ENCODE results near the gene CCDC3. TPM values are rescaled to one million over a fixed set of nuclear protein-coding genes. Genes with fewer than 3 reads are reported as not detected.

The CCDC3 gene
- total RNA-seq, 3 donors from 2014 or later (not counting 1 experiment from before 2014, with no cell fraction given) = 0.21 to 0.23 (median 0.23) TPM

DNA sequence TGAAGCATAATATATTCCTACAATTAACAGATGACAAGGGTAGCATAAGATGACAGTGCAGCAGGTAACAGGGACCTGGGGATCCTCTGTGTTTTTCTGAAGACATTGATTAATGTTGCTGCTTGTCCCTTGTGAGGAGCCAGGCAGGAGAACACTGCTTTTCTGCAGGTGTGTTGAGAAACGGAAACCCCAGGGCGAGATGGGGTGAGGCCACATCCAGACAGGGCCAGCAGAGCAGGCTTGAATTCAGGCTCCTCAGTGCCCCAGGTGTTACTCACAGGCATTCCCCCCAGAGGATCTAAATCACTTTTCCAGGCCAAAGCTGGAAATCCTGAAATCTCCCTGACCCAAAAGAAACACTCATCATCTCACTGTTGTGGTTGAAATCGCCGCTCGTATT is 105.3 kb downstream of the CCDC3 start:
- ATAC-seq = no peak
- H3K27me3 Mint-ChIP-seq (ENCODE audit: low read depth in 2 of 2) = peaks cover 3 to 22% of the 10 kb centered on the region in 2 donors

DNA sequence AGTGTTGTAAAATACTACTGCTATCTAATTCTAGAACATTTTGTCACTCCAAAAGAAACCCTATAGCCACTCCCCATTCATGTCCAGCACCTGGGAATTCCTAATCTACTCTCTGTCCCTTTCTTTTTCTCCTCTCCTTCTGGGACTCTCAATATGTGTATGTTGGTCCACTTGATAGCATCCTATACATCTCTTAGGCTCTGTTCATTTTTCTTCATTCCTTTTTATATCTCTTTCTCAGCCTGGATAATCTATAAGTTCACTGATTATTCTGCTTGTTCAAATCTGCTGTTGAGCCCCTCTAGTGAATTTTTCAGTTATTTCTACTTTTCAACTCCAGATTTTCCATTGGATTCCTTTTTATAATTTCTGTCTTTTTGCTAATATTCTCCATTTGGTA is 108.6 kb downstream of the CCDC3 start:
- no peaks in the 10 kb centered on the region for H3K36me3 ChIP-seq (ENCODE audit: control insufficient read depth, insufficient read depth, low read length)
- peaks cover 3 to 25% of the 10 kb centered on the region in 2 donors for H3K27me3 Mint-ChIP-seq (ENCODE audit: low read depth in 2 of 2)
- no peak overlapping the region for H3K4me3 Mint-ChIP-seq
- no peaks in the 10 kb centered on the region for H3K27me3 ChIP-seq (ENCODE audit: control insufficient read depth, insufficient read depth, low read length)
- no peak overlapping the region for H3K27ac ChIP-seq (ENCODE audit: low read length)
- no peaks in the 10 kb centered on the region for H3K9me3 ChIP-seq (ENCODE audit: control insufficient read depth, insufficient read depth, low read length)
- H3K9me3 Mint-ChIP-seq = peaks cover 5% of the 10 kb centered on the region in 2 donors
- TF ChIP-seq, protein P1, sequence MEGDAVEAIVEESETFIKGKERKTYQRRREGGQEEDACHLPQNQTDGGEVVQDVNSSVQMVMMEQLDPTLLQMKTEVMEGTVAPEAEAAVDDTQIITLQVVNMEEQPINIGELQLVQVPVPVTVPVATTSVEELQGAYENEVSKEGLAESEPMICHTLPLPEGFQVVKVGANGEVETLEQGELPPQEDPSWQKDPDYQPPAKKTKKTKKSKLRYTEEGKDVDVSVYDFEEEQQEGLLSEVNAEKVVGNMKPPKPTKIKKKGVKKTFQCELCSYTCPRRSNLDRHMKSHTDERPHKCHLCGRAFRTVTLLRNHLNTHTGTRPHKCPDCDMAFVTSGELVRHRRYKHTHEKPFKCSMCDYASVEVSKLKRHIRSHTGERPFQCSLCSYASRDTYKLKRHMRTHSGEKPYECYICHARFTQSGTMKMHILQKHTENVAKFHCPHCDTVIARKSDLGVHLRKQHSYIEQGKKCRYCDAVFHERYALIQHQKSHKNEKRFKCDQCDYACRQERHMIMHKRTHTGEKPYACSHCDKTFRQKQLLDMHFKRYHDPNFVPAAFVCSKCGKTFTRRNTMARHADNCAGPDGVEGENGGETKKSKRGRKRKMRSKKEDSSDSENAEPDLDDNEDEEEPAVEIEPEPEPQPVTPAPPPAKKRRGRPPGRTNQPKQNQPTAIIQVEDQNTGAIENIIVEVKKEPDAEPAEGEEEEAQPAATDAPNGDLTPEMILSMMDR (IDR thresholded peaks at IDR 0.05) = no peak
- H3K36me3 Mint-ChIP-seq = peaks cover 7% of the 10 kb centered on the region
- DNase-seq (no peak), ATAC-seq (no peak)
- H3K27ac Mint-ChIP-seq = no peak overlapping the region
- H3K4me3 ChIP-seq (ENCODE audit: low read length) = no peak overlapping the region
- intact Hi-C loops (cut with micrococcal nuclease) = no loop called here
- H3K4me1 ChIP-seq (ENCODE audit: control insufficient read depth, insufficient read depth, low read length) = no peaks in the 10 kb centered on the region
- H3K4me1 Mint-ChIP-seq = no peaks in the 10 kb centered on the region

More for the DNA sequence above, 105.3 kb downstream of the CCDC3 start:
- Histone ChIP-seq H3K4me3 (ENCODE audit: low read length) (no peak overlapping the region), H3K27ac (ENCODE audit: low read length) (no peak overlapping the region), H3K9me3 (ENCODE audit: control insufficient read depth, insufficient read depth, low read length) (no peaks in the 10 kb centered on the region), H3K36me3 (ENCODE audit: control insufficient read depth, insufficient read depth, low read length) (no peaks in the 10 kb centered on the region), H3K4me1 (ENCODE audit: control insufficient read depth, insufficient read depth, low read length) (no peaks in the 10 kb centered on the region), H3K27me3 (ENCODE audit: control insufficient read depth, insufficient read depth, low read length) (no peaks in the 10 kb centered on the region)
- H3K27ac Mint-ChIP-seq = no peak overlapping the region
- H3K4me3 Mint-ChIP-seq = no peak overlapping the region
- no peak for DNase-seq
- H3K9me3 Mint-ChIP-seq = peaks cover 5% of the 10 kb centered on the region in 2 donors
- WGBS (ENCODE audit: insufficient coverage) = 95% methylated on average over 5 of the region's 5 CpGs
- TF ChIP-seq, protein P1 (IDR thresholded peaks at IDR 0.05) = no peak
- intact Hi-C loops (cut with micrococcal nuclease) = no loop called here
- no peaks in the 10 kb centered on the region for H3K4me1 Mint-ChIP-seq
- H3K36me3 Mint-ChIP-seq = peaks cover 7% of the 10 kb centered on the region

DNA sequence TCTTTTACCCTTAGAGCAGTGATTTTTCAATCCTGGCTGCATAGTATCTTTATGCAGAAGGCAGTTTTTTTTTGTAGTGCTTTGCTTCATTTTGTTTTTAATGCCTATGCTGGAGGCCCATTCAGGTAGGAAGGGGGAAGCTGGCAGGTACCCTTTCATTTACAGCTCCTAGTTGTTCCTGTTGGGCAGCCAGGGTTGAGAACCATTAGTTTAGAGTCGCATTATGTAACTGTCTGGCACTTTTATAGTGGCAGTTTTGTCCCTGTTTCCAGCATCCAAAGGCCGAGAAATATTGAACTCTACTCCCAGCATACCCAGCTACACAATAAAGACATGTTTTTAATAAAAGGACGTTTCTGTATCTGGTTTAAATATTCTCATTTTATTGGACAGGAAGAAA is 110.6 kb downstream of the CCDC3 start:
- H3K27me3 ChIP-seq (ENCODE audit: control insufficient read depth, insufficient read depth, low read length) = no peaks in the 10 kb centered on the region
- intact Hi-C loops (cut with micrococcal nuclease) = no loop called here
- no peak overlapping the region for H3K27ac ChIP-seq (ENCODE audit: low read length)
- H3K9me3 Mint-ChIP-seq = peaks cover 5% of the 10 kb centered on the region in 2 donors
- ATAC-seq (no peak), DNase-seq (no peak)
- no peak overlapping the region for H3K4me3 Mint-ChIP-seq
- no peaks in the 10 kb centered on the region for H3K36me3 ChIP-seq (ENCODE audit: control insufficient read depth, insufficient read depth, low read length)
- no peak overlapping the region for H3K4me3 ChIP-seq (ENCODE audit: low read length)
- peaks cover 7% of the 10 kb centered on the region for H3K36me3 Mint-ChIP-seq
- TF ChIP-seq, protein P1 (IDR thresholded peaks at IDR 0.05) = no peak
- no peak overlapping the region for H3K27ac Mint-ChIP-seq
- no peaks in the 10 kb centered on the region for H3K4me1 Mint-ChIP-seq
- H3K27me3 Mint-ChIP-seq (ENCODE audit: low read depth in 2 of 2) = peaks cover 3 to 25% of the 10 kb centered on the region in 2 donors
- WGBS (ENCODE audit: insufficient coverage) = 67% methylated on average over 2 of the region's 3 CpGs
- H3K9me3 ChIP-seq (ENCODE audit: control insufficient read depth, insufficient read depth, low read length) = no peaks in the 10 kb centered on the region
- H3K4me1 ChIP-seq (ENCODE audit: control insufficient read depth, insufficient read depth, low read length) = no peaks in the 10 kb centered on the region

DNA sequence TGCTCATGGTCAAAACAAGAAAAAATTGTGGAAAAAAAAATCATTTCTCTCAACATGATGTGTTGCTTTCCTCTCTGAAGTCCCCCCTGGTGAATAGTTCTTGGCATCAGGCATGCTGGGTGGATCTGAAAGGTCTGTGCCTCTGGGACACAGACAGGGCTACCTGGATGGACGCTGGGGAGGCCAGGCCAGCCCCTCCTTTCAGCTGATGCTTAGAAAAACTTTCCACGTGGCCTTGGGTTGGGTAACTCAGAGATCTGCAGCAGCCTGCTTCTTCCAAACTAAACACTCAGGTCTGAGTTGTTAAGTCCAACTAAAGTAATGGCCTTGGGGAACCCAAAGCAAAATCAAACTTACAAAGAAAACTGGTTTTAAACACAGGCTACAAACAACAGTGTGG is 113.0 kb downstream of the CCDC3 start:
- DNase-seq = no peak
- WGBS (ENCODE audit: insufficient coverage) = 76% methylated on average over 2 of the region's 2 CpGs
- H3K27me3 Mint-ChIP-seq (ENCODE audit: low read depth in 2 of 2) = peaks cover 8 to 25% of the 10 kb centered on the region in 2 donors
- H3K36me3 Mint-ChIP-seq = peaks cover 7% of the 10 kb centered on the region
- H3K36me3 ChIP-seq (ENCODE audit: control insufficient read depth, insufficient read depth, low read length) = no peaks in the 10 kb centered on the region
- TF ChIP-seq, protein P1 (IDR thresholded peaks at IDR 0.05) = no peak
- H3K27ac ChIP-seq (ENCODE audit: low read length) = no peak overlapping the region
- H3K4me3 ChIP-seq (ENCODE audit: low read length) = no peak overlapping the region
- intact Hi-C loops (cut with micrococcal nuclease) = no loop called here
- no peaks in the 10 kb centered on the region for H3K4me1 ChIP-seq (ENCODE audit: control insufficient read depth, insufficient read depth, low read length)
- H3K27ac Mint-ChIP-seq = no peak overlapping the region
- no peaks in the 10 kb centered on the region for H3K9me3 ChIP-seq (ENCODE audit: control insufficient read depth, insufficient read depth, low read length)
- no peaks in the 10 kb centered on the region for H3K4me1 Mint-ChIP-seq
- H3K9me3 Mint-ChIP-seq = peaks cover 2 to 5% of the 10 kb centered on the region in 2 donors
- H3K27me3 ChIP-seq (ENCODE audit: control insufficient read depth, insufficient read depth, low read length) = no peaks in the 10 kb centered on the region
- no peak overlapping the region for H3K4me3 Mint-ChIP-seq
- ATAC-seq = no peak
